GM18526 (cell line): ENCODE measurements around the gene TARS1.

Experiments used
- POLR2A ChIP-seq: IDR thresholded peaks from 3 replicates; pipeline ENCODE4 v1.6.1; 2011; ENCODE audit not compliant: insufficient read length; ENCODE audit errors: extremely low read depth

Gene TARS1

GRCh38 chr5:33430983-33431382 is 9.8 kb upstream of the TARS1 start:
- TF ChIP-seq POLR2A: no peak

DNA sequence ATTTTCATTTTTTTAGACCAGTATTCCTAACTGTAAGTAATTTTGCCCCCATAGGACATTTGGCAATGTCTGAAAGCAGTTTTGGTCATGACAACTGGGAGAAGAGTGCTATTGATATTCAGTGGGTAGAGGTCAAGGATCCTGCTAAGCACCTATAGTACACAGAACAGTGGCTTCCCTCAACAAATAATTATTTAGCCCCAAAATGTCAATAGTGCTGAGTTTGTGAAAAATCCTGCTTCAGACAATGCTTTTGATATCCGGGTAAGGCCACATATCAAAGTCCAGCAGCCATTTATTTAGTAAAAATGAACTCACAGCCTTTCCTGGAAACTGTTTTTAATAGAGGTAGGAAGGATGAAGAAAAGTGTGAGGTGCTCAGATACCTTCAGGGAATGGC is 8.1 kb upstream of the TARS1 start:
- TF ChIP-seq POLR2A: no peak

DNA sequence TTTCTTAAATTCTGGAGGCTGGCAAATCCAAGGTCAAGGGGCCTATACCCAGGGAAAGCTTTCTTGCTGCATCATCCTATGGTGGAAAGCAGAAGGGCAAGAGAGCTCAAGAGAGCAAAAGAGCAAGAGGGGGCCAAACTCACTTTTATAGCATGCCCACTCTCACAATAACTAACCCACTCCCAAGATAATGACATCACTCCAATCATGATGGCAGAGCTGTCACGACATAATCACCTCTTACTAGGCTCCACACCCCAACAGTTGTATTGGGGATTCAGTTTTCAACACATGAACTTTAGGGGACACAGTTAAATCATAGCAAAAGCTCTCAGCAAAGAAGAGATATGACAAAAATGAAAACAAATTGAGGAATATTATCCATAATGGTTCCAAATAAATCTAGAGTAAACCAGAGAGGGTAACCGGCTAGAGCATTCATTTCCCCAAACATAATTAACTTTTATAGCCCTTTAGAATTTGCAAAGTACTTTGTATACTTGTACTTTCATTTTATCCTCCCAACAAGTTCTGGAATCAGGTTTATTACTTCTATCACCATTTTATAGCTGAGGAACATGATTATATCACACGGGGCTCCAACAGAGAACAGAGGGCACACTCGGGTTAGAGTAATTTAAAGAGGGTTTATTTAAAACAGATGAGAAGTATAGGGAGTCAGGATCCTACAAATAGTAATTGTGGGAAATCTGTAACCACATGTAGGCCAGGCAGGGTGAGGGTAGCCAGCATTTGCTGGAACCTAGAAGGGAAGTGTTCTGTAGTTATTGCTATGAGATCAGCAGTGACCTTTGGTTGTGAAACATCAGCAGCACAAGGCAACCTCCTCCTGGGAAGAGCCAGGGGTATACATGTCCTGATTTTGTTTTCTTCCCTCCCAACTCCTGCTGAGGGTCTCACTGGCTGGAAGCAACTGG is 7.2 kb upstream of the TARS1 start:
- TF ChIP-seq POLR2A: no peak

- TF ChIP-seq POLR2A: no peak
These were observed 1.8 kb upstream of the TARS1 start for GRCh38 chr5:33438996-33439395.

DNA sequence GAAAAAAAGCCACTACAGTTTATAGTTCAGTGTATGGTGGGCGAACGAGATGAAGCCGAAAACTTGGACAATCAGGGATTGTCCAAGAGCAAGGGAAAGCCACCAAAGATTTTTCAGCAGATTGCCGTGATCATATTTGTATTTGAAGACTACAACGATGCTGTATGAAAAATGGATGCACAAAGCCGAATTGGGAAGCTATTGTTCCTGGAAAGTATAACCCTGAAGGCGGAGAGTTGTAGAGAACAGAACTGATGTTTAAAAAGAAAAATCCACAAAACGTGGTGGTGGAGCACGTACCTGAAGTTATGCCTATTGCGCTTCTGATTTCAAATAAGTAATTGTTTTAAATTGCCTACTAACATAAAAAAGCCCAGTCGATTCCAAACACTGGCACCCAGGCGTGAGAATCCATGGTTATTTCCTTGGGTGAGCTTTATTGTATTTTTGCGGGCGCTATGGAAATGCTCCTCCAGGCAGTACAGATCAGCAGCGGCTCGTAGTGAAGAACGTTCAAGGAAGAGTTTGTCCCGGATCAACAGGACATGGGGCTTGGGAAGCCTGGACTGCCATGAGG is 772 bp upstream of the TARS1 start:
- TF ChIP-seq POLR2A: no peak

GRCh38 chr5:33441241-33442177 is 744 bp downstream of the TARS1 start:
- no peak for TF ChIP-seq POLR2A

DNA sequence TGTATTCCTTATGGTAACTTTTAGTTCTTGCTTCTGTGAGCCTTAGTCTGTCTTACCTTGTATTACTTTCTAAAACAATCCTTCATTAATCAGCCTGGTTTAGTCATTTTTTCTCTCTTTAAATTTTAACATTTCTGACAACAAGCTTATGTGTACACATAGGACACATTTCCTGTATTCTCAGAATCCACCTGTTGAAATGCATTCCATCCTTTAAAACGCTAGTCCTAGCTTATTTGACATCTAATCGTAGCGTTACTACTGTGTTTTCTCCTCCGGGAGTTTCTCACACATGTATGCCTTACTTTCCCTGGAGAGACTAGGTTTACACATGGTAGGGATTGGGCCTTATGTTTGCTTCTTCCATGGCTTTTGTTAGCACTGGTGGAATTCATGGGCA is 3.8 kb downstream of the TARS1 start:
- TF ChIP-seq POLR2A: no peak

DNA sequence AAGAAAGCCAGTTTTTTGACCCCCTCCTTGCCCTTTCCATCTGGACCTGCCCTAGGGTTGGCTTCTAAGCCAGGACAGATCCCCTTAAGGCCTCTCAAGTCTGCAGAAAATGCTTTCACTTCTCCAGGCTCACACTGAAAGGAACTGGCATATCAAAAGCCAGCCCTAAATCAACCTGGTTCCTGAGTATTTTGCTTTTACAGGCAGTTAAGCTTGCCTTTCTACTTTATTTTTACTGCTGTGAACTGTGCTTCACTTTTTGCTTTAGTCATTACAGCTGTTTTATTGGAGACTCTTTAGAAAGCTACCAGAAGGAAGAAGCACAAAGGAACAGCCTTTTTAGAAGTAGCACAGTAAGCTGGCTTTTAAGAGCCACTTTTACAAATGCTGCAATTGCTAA is 5.0 kb downstream of the TARS1 start:
- TF ChIP-seq POLR2A: no peak

DNA sequence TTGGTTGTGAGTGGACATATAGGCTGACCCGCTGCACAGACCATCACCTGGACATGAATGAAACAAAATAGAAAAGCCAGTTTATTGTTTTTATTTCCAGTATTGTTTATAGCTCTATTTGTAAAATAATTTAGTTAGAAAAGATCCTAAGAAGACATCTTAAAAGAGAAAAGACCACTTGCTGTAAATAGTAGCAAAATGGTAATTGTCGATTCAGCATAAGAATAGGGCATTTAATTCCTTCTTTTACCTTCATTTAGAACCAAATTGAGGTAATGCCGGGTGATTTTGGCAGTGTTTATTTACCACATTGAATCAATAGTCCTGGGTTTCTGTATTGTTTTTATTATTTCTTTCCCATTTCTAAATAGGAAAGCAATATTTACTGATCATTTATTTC is 7.4 kb downstream of the TARS1 start:
- TF ChIP-seq POLR2A: no peak

DNA sequence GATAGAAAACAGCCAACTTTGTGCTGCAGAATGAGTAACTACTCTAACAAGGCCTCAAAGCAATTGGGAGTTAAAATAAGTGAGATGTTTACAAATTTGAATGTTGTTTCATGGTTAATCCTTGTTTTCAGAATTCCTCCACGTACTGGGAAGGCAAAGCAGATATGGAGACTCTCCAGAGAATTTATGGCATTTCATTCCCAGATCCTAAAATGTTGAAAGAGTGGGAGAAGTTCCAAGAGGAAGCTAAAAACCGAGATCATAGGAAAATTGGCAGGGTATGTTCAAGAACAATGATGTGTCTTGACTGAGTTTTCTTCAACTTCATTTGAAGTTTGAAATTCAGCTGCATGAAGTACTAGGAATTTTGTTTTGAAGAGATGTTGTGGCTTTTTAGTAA is 16.4 kb downstream of the TARS1 start:
- no peak for TF ChIP-seq POLR2A

- no peak for TF ChIP-seq POLR2A
These were observed 17.1 kb downstream of the TARS1 start for GRCh38 chr5:33457817-33458216.

- TF ChIP-seq POLR2A: no peak
These were observed 19.4 kb downstream of the TARS1 start for GRCh38 chr5:33460210-33460609.

DNA sequence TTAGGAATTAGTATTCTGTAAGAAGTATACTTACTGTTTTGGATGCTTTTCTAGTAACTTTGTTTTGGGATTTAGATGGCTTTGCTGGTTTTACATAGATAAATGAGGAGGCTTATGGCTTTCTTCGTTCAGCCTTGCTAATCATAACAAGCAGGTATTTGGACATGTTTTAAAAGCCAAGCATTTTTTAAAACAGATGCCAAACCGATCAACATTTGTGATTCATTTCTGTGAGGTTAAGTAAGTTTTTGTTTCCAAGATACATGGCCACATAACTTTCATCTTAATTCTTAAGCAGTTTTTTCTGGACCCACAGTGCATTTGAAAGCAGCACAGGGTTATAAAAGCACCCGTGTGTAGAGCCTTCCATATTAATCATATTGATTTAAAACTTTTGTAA is 21.7 kb downstream of the TARS1 start:
- no peak for TF ChIP-seq POLR2A

DNA sequence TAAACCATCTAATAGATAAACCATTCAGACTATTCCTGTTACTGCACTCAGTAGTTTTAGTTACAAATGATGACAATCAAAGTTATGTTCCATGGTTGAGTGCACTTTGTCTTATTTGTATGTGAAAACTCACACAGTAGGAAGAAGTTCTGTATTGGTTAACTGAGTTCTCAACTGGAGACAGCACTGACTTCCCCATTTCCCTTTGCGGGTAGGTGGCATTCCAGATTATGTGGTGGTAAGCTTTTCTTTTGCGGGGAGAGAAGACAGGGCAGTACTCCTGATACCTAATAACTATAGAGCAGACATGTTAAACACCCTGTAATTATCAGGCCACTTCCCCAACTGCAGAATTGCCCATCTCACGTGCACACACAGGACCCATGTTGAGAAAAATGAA is 24.4 kb downstream of the TARS1 start:
- TF ChIP-seq POLR2A: no peak

- no peak for TF ChIP-seq POLR2A
These were observed 28.1 kb downstream of the TARS1 start for GRCh38 chr5:33468775-33469435.

DNA sequence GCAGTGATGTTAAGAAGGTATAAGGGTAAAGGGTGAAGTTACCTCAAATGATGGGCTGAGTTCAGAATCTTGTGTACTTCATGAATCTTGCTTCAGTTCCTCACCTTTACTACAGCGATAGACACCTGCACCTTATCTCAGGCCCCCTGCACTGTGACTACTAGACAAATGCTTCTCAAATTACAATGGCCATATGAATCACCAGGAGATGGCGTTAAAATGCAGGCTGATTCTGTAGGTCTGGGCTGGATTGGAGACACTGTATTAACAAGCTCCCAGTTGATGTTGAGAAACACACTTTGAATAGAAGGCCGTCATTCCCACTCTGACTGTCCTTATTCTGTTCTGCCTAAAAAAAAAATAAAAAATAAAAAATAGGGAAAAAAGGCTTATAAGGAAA is 29.8 kb downstream of the TARS1 start:
- TF ChIP-seq POLR2A: no peak
